ENCODE data around the gene MYORG.

DNA sequence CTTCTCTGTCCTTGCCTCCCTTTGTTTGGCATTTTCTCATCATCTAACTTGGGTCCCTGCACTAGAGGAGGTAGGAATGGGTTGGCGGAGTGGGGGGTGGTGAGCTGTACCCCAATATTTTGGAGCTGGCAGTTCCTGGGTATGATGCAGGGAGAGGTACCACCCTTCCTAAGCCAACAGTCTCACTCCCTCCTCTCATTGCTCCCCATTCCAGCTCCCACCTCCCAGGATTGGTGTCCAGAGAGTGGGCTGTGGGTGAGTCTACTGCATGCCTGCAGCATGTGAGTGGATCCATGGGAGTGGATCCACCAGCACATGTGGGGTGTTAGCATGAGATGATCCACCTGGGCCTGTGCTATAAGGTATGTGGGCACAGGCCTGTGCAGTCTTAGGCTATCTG, 22.2 kb upstream of the MYORG start:
- no peak for TF ChIP-seq CTCF (IDR thresholded peaks at IDR 0.05)
- no peak for TF ChIP-seq POLR2A (IDR thresholded peaks at IDR 0.05)
- TF ChIP-seq EP300 (IDR thresholded peaks at IDR 0.05): no peak
